GM19238 (cell line): Measurements from ENCODE around the gene DHRS3.

ENCODE experiments used
- DNase-seq: peaks from one replicate; pipeline ENCODE4 v3.0.0; 2011; ENCODE audit warnings: low spot score; ENCODE audit not compliant: insufficient read length

Gene DHRS3

DNA sequence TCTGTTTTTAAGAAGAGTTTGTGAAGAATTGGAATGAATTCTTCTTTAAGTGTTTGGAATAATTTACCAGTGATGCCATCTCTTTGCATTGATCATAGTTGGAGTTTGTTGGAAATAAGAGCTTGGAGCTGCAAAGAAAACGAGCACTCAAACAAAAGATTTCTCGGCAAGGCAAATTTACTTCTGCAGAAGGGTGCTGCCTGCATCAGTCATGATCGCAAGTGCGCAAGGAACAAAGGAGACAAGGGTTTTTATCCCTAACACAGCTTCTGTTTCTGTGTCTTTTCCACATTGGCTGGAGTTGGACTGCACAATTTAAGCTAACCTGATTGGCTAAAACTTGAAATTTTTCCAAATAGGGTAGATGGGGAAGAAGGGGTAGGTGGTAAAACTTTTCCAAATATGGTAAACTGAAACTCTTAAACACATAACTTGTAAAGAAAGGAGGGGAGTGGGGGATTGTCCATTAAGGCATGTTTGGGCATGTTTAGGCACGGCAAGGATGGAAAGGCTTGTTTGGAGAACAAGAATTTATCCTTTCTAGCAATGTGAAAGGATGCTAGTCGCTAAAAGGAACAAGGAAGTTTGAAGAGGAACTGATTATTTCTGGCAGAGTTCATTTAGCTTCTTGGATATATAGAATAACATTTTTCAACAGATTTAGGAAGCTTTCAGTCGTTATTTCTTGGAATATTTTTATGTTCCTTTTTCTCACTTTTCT, 22.4 kb upstream of the DHRS3 start:
- no peak for DNase-seq

DNA sequence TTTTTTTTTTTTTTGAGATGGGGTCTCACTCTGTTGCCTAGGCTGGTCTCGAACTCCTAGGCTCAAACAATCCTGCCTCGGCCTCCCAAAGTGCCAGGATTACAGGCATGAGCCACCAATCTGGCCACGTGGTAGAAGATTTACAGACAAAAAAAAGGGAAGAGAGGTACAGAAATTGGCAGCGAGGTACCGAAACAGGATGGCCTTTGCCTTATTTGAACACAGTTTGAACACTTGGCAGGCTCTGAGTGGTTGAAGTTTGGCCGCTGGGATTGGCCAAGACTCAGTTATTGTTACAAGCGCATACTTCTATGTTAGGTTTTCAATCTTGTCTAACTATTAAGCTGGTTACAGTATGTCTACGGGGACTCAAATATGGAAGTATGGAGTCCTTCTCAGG, 19.7 kb upstream of the DHRS3 start:
- no peak for DNase-seq

DNA sequence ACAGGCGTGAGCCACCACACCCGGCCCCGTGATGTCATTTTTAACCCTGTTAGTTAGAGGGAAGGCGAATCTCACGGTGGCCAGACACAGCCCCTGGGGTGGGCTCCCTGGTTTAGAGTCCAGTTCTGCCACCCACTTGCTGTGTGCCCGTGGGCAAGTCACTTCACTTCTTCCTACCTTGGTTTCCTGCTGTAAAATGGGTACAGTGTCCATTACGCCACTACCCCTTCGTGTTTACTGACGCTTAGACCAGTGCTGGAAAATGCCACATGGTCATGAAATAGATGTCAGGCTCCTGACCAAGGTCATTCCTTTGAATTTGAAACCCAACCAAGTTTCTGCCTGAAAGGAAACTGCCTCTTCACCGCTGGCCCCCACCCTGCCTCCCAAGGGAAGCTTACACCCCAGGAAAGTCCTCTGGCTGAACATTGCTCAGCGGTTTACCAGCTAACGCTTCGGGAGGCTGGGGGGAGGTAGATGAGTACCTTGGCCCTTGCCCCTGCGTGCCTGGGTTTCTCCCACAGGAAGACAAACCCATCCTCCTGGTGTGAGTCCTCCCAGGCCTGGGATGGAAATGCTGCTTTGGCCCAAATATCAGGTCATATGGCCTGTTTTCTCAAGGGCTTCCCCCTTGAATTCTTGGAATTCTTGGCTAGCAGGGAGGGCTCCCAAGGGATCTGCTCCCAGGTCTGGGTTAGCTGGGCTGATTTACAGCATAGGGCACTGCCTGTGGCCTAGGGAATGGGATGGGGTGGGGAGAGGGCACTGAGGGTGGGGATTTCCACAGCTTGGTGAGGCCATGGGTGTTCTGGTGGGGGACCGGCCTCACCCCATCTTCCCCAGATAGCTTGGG, 18.3 kb upstream of the DHRS3 start:
- DNase-seq, result no peak

DNA sequence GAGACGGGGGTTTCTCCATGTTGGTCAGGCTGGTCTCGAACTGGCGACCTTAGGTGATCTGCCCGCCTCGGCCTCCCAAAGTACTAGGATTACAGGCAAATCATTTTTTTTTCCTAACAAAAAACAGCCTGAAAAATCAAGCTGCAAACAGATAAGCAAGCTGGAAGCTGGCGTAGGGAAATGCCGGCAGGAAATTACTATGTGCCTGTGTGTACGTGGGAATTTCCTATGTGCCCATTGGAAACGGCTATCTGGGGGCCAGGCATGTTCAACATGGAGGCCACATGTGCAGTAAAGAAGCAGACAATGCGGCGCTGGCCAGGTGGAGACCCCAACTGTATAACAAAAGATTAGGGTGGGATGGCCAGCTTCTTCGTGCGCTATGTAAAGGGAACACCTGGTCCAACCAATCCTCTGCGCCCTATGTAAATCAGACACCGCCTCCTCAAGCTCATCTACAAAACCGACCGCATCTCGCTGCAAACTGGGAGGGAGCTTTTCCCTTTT, 16.7 kb upstream of the DHRS3 start:
- DNase-seq, result no peak

DNA sequence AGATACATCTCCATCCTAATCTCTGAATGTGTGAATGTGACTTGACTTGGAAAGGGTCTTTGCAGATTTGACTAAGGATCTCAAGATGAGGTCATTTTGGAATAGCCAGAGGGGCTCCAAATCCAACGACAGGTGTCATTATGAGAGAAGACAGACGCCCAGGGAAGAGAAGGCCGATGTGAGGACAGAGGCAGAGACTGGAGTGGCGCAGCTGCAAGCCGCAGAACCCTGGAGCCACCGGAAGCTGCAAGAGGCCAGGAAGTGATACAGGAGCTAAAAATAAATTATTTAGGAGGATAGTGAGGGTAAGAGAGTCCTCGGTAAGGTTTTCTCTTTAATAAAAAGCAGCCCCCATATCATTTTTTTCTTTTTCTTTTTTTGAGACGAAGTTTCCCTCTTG, 16.1 kb upstream of the DHRS3 start:
- DNase-seq, result no peak

DNA sequence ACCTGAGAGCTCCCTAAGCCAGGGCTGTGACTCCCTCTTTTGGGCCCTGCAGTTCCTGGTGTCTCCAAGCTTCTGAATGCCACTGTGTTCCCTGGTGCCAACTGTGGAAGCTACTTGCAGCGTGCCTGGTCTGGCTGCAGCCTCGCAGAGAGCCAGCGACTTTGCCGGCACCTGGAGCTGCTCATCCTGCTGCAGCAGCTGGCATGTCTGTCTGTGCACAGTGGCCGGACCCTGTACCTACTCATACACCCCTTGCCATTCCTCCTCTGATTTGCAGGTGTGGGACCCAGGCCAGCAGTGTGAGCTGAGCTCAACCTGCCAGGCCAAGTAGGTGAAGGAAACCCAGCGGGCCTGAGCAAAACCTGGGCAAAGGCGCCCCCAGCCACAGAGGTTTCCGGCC, 13.6 kb upstream of the DHRS3 start:
- DNase-seq, result no peak

DNA sequence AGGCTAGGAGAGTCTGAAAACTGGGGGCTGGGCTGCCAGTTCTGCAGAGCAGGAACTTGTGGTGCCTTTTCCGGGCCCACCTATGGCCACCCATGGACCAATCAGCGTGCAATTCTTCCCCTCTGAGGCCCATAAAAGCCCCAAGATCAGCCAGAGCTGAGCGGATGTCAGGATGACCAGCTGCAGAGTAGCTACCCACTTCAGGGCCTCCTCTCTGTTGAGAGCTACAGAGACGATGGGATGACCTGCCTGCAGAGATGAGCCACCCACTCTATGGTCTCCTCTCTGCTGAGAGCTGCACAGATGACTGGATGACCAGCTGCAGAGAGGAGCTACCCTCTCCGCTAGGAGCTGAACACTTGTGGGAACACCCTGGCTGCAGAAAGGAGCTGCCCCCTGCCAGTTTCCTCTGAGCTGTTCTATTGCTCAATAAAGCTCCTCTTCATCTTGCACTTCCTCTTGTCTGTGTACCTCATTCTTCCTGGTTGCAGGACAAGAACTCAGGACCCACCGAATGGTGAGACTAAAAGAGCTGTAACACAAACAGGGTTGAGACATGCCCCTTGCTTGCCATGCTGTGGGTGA, 13.0 kb upstream of the DHRS3 start:
- DNase-seq, result no peak

DNA sequence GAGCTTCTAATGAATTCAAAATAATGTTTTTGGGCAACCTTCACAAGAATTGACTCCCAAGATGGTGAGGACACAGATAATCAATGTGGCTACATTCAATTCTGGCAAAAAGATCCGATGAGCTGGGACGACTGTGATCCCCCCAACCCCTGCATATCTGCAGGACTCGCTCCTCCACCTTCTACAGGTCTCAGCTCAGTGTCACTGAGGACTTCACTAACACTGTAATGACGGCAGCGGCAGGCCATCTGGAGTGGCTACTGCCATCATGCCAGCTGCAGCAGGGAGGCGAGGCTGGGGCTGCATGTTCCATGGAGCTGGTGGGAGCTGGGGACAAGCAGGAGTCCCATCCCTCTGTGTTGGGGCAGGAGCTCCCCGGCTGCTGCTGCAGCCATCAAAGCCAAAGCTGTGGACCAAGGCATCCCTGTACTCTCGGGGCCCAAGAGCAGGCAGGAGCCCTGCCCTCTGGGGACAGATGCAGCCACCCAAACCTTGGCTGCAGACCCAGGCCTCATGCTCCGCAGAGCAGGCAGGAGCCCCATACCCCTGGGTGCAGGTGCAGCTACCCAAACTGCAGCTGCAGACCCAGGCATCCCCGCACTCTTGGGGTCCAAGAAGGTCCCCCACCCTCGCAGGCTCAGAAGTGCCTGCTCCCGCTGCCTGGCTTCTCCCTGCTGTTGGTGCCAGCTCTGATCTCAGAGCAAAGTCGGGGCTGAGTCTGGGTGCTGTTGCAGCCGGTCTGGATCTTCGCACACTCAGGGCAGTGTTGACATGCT, 12.2 kb upstream of the DHRS3 start:
- no peak for DNase-seq

DNA sequence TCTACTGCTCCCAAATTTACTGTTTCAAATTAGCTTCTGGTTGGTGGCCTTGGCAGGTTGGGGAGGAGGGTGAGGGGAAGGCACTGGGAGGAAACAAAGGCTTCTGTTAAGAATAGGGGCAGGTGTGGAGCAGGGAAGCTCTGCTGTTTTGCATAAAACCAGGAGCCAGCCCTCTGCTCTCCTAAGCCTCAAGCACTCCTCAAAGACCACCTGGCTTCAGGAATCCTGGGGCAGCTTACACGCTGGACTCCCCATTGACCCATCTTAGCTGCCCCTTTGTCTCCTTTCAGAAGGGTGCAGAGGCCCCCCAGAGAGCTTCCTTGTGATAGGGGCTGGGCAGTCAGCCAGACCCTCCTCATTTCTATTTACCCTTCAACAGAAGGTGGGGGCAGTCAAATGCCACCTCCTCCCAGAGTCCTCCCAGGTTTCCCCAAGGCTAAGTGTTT, 11.5 kb upstream of the DHRS3 start:
- no peak for DNase-seq

DNA sequence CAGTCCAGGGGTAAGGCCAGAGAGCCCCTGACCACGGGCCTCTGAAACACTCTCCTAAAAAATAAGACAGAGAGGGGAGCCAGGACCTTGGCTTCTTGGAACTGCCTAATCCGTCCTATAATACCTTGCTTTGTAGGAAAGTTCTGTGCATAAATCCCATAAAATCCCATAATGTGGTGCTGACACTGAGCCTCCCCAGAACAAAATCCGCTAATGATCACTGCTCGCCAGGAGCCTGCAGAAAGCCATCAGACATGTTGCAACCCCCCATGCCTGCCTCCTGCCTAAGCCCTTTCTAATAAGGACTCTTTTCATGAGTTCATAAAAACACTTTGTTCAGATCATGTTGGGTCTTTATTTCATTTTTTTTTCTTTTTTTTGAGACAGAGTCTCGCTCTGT, 9.3 kb upstream of the DHRS3 start:
- no peak for DNase-seq

DNA sequence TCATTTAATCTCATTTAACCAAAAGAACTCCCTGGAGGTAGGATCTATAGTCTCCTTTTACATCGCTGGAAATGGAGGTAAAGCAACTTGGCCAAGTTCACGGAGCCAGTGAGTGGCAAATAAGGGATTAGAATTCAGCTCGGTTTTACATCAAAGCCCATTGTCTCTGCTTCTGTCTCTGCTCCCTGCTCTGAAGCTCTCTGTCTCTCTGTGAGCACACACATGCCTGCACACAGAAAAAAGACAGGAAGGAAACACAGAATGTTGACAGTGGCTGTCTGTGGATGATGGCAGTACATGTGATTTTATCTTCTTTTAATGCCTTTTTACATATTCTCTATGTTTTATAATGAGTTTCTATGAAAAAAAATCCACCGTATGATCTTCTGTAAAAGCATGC, 8.9 kb upstream of the DHRS3 start:
- DNase-seq, result no peak

DNA sequence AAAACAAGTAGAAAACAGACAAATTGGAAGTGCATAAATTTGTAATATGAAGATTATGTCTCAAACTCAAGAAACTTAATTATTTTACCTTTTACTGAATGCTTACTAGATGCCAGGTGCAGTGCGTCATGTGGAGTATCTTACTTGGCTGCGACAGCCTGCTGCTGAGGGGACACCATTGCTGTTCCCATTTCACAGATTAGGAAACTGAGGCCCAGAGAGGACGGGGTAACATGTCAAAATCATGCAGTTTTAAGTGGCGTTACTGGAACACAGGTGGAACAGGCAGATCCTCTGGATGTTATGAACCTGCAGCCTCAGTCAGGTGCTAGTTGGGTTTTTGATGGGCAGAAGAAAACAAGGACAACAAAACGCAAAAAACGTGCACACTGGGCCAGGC, 7.3 kb upstream of the DHRS3 start:
- no peak for DNase-seq

DNA sequence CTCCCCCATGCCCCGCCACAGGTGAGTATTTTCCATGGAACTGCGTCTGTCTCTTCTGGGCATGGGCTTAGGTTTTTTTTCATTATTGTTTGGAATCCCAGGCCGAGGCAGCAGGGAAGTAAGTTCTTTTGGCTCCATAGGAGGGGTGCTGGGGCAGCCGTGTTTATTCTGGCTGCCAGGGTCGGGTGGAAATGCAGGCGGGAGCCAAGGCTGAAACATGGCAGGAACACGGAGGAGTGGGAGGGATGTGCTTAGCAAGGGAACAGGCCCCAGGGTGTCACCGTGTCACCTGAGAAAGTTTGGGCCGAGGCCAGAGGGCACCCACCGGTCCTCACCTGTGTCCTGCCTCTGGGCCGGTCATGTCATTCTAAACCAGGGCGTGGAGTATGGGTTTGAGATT, 4.5 kb upstream of the DHRS3 start:
- DNase-seq, result no peak

DNA sequence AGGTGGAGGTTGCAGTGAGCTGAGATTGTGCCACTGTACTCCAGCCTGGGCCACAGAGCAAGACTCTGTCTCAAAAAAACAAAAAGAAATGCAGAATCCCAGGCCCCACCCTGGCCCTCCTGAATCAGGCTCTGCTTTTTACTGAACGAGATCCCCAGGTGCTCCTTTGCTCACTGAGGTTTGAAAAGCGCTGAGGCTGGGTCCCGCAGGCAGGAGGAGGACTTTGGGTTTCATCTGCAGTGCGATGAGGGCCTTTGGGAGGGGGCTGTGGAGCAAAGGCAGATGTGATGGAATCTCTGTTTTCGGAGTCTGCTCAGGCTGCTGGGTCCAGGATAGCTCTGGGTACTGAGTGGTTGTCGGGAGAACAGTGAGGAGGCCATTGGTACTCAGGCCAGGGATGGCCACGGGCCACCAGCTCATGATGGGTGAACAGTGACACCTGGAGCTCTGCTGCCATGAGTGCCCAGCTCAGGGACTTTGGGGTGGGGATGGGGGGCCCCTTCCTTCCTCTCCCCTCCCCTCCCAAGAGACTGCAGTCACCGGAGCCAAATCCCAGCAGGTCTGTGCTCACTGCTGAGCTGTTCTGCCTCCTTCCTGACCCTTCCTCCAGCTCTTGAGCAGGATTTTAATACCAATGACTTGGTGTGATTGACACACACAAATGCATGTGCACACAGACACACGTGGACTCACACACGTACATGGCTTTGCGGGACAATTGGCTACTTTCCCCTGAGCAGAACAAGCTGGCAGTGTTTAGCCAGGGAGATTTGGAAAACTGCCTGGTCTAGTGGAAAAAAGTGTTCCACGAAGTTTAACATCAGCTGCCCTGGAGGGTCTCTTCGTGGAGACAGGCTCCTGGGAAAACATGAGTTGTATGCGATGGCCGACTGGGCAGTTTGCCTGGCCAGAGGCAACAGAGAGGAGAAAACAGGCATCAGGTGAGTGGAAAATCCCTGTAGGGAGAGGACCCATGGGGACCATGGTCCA, 3.6 kb upstream of the DHRS3 start:
- DNase-seq, result no peak

DNA sequence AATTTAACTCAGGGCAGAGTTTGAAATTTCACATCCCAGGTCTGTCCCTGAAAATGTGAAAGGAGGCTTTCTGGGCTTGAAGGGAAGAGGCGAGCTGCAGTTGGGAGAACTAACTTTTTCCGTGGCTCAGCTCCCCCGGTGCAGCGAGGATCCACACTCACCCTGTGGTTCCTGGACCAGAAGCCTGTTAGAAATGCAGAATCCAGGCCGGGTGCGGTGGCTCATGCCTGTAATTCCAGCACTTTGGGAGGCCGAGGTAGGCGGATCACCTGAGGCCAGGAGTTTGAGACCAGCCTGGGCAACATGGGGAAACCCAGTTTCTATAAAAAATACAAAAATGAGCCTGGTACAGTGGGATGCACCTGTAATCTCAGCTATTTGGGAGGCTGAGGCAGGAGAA, 2.9 kb upstream of the DHRS3 start:
- no peak for DNase-seq

DNA sequence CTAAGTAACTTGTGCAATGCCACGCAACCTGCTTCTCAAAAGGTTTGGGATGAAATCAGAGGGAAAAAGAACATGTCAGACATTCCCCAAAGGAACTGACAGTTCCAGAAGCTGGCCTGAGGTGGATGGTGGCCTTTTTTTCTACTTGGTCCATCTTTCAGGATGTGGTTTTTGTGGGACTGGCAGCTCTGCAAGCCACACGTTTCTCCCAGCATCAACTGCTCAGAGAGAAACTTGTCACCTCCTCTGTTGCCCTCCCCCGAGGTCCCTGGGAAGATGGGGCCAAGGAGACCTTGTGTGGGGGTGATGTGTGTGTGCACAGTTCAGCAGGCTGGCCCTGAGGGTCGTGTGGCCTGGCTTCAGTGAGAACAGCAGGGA, 2.5 kb upstream of the DHRS3 start:
- no peak for DNase-seq

DNA sequence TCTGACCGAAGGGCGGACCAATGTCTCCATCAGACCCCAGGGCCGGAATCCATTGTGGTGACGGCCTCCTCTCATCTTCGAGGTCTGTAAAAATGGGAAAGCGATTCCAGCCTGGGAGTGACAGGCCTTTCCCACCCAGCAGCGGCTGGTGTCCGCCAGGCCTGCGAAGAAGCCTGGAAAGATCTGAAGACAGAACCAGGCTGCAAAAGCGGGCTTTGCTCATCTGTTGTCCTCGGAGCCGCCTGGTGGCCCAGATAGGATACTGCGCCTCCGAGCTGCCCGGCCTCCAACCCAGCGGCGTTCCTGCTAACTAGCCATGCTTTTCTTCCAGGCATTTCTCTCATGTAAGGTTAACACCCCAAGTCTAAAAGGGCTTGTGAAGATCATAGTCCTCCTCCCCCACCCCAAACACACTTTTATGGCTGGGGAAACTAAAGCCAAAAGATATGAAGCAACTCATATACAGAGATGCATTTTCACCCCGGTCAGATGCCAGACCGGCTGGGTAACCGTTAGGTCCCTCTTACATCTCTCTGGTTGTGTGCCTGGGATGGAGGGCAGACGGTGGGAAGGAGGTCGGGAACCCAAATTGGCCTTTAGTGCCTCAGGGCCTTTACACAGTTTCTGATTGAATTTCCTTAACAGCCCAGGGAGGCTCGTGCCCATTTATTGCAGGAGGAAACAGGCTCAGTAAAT, 1.9 kb upstream of the DHRS3 start:
- DNase-seq, result no peak

DNA sequence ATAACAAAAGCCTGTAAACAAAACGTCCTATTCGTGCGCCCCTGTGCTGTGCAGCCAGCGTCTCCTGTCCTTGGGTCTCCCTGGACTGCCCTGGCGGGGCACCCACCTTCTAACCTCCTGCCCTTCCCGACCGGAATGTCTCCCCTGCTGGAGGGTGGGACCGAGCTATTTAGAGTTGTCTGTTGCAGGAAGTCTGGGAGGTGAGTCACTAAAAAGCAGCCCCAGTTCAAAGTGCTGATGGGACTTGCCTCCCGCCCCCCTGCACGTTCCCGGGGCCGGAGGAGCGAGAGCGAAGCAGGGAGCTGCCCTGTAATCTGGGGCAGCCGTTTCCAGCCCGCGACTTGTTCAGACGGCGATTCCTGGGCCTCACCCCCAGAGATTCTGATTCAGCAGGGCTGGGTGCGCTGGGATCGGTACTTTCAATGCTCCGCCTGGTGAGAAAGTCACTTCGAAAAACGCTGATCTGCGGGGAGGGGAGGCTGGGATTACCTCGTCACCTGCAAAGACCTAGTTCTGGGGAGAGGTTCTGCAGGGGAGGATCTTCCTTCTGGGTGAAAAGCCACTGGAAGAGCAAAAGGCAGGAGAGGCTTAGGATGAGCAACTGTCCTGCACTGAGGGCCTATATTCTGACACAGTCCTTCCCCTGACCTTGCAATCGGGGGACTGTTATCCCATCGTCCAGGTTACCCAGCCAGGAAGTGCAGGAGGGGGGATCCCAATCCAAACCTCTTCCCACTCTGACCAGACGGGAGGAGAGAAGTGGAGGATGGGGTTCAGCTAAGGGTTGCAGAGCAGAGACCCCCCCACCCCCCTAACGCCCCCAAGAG, 1.2 kb upstream of the DHRS3 start:
- no peak for DNase-seq

DNA sequence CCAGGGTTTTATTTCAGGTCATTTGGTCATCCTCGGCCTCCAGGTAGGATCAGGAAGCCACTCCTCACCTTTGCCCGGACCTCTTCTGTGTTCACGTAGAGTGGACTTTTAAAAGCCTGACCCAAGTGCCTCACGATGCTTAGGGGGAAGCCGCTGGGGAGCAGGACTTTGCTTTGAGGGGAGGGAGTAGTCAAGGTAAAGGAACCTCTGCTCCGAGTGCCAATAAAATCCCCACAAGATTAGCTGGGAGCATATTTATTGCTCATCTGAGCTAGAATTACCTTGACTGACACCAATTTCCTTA, 603 bp upstream of the DHRS3 start:
- no peak for DNase-seq
